ENCODE measurements around the gene CD83.

DNA sequence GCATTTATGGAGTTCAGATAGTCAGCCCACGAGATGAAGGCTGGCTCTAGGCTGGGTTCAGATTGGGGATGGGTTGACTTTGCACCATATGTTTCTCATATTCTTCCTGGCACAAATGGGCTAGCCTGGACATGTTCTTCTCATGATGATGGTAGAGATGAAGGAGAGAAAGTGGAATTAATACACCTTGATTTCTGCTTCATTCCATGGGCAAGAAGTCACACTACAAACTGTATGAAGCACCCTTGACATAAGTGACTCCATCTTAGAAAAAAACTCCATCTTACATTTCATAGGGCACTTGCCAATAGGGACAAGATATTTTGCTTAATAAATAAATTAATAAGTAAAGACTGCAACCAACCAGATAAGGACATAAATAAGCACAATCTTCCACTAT lies 12.0 kb upstream of the CD83 start:
- TF ChIP-seq POLR2AphosphoS5 (IDR thresholded peaks at IDR 0.05) = no peak
- TF ChIP-seq, protein P1, sequence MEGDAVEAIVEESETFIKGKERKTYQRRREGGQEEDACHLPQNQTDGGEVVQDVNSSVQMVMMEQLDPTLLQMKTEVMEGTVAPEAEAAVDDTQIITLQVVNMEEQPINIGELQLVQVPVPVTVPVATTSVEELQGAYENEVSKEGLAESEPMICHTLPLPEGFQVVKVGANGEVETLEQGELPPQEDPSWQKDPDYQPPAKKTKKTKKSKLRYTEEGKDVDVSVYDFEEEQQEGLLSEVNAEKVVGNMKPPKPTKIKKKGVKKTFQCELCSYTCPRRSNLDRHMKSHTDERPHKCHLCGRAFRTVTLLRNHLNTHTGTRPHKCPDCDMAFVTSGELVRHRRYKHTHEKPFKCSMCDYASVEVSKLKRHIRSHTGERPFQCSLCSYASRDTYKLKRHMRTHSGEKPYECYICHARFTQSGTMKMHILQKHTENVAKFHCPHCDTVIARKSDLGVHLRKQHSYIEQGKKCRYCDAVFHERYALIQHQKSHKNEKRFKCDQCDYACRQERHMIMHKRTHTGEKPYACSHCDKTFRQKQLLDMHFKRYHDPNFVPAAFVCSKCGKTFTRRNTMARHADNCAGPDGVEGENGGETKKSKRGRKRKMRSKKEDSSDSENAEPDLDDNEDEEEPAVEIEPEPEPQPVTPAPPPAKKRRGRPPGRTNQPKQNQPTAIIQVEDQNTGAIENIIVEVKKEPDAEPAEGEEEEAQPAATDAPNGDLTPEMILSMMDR (IDR thresholded peaks at IDR 0.05) = no peak
- no peak for TF ChIP-seq POLR2A (IDR thresholded peaks at IDR 0.05; ENCODE audit: low read depth)
- TF ChIP-seq EP300 (IDR thresholded peaks at IDR 0.05) = no peak
